Stomach smooth muscle (tissue), 2 donors: Measurements from ENCODE around the gene TMBIM1.

Experiments used
- H3K27ac ChIP-seq: one replicate; pipeline ENCODE4 v1.7.0; 2013; ENCODE audit warnings: mild to moderate bottlenecking, low read length, inconsistent platforms
- H3K27me3 ChIP-seq, 2 donors: one replicate each; pipeline ENCODE4 v1.7.0; 2013; ENCODE audit warnings: low read length in 2 of 2; ENCODE audit not compliant: insufficient read depth in 2 of 2, control insufficient read depth in 1 of 2
- H3K36me3 ChIP-seq, 2 donors: one replicate each; pipeline ENCODE4 v1.7.0; 2013; ENCODE audit warnings: low read length in 2 of 2; ENCODE audit not compliant: control insufficient read depth in 2 of 2, insufficient read depth in 2 of 2
- H3K4me1 ChIP-seq: one replicate; pipeline ENCODE4 v1.7.0; 2013; ENCODE audit warnings: low read length; ENCODE audit not compliant: control insufficient read depth, insufficient read depth
- H3K4me3 ChIP-seq, 2 donors: one replicate each; pipeline ENCODE4 v1.7.0; 2013; ENCODE audit warnings: low read length in 2 of 2
- H3K9ac ChIP-seq, 2 donors: one replicate each; pipeline ENCODE4 v1.7.0; 2013; ENCODE audit warnings: low read length in 2 of 2, mild to moderate bottlenecking in 1 of 2
- H3K9me3 ChIP-seq, 2 donors: one replicate each; pipeline ENCODE4 v1.7.0; 2013; ENCODE audit warnings: low read length in 2 of 2; ENCODE audit not compliant: control insufficient read depth in 2 of 2
- donor health status: healthy.
- donor health status: Pancreatic carcinoma.

TMBIM1 gene

DNA sequence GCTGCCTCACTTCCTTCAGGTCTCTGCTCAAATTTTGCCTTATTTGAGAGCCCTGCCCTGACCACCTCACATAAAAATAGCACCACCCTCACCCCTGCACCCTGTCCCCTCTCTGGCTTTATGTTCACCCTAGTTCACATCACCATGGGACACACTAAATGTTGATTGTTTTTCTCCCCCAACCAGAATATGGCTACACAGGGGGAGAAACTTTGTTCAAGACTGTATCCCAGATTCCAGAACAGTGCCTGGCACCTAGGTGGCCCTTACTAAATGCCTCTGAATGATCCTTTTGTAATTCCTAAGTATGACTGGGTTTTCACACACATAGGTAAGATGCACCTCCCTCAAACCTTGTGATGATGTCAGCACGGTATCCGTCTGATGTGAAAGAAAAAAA is 36.0 kb upstream of the TMBIM1 start:
- Histone ChIP-seq H3K9ac (no peak overlapping the region), H3K36me3 (no peaks in the 10 kb centered on the region), H3K27ac (no peak overlapping the region), H3K27me3 (no peaks in the 10 kb centered on the region), H3K4me3 (no peak overlapping the region), H3K9me3 (no peaks in the 10 kb centered on the region), H3K4me1 (peaks cover 10% of the 10 kb centered on the region)

- H3K4me1 ChIP-seq = peaks cover 14% of the 10 kb centered on the region
- no peak overlapping the region for H3K27ac ChIP-seq
- no peaks in the 10 kb centered on the region for H3K27me3 ChIP-seq
- H3K9ac ChIP-seq = no peak overlapping the region
- no peaks in the 10 kb centered on the region for H3K36me3 ChIP-seq
- no peak overlapping the region for H3K4me3 ChIP-seq
- no peaks in the 10 kb centered on the region for H3K9me3 ChIP-seq
These were observed 35.3 kb upstream of the TMBIM1 start for GRCh38 chr2:218327451-218328210.

GRCh38 chr2:218326315-218326714 is 34.0 kb upstream of the TMBIM1 start:
- Histone ChIP-seq H3K4me3 (no peak overlapping the region), H3K4me1 (peaks cover 20% of the 10 kb centered on the region), H3K9ac (no peak overlapping the region), H3K27me3 (no peaks in the 10 kb centered on the region), H3K27ac (no peak overlapping the region), H3K36me3 (no peaks in the 10 kb centered on the region), H3K9me3 (no peaks in the 10 kb centered on the region)

GRCh38 chr2:218325566-218326160 is 33.4 kb upstream of the TMBIM1 start:
- Histone ChIP-seq H3K4me1 (peaks cover 20% of the 10 kb centered on the region), H3K9me3 (no peaks in the 10 kb centered on the region), H3K27me3 (no peaks in the 10 kb centered on the region), H3K27ac (no peak overlapping the region), H3K4me3 (no peak overlapping the region), H3K36me3 (no peaks in the 10 kb centered on the region), H3K9ac (no peak overlapping the region)

DNA sequence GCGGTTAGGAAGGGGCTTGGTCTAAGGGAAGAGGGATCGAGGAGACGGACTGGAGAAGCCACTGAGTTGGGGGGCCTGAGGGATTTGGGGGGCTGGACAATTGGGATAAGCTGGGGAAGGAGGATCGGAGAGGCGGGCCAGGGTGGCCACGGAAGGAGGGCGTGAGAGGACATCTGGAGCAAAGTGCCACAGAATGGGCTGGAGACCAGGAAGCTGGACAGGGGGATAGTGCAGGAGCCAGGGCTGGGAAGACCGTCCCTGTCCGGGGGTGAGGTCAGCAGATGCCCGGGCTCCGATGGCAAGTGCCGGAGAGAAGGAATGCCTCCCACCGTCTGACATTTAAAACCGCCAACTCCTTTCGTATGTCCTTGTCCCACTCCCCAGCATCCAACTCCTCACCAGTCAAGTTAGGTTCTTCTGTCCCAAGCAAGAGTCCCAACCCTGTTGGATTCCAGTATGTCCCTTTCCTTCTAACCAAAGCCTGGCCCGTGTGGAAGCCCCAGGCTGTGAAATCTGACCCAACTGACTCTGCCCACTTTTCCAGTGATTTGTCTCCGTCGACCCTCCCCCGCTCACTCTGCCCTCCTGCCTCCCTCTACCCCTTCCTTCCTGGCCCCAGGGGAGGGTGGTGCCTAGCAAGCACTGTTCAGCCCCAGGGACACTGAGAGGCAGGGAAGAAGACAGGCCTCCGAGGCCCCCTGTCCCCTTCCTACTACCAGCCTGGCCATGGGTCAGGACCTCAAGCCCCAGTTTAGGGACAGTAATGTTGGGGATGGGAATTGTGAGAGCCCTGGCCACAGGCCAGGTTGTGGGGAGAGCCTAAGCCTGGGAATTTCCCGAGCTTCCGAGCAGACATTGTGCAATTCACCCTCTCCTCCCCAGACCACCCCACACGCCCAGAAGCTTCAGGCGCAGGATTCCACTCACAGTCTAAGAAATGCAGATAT is 31.5 kb upstream of the TMBIM1 start:
- peak overlapping the region; percentile 68 to 78 for H3K4me3 ChIP-seq
- H3K36me3 ChIP-seq = no peaks in the 10 kb centered on the region
- H3K4me1 ChIP-seq = peaks cover 20% of the 10 kb centered on the region
- H3K27me3 ChIP-seq = no peaks in the 10 kb centered on the region
- peak overlapping the region; percentile 36 to 66 for H3K9ac ChIP-seq
- no peaks in the 10 kb centered on the region for H3K9me3 ChIP-seq
- peak overlapping the region; percentile 6 for H3K27ac ChIP-seq

DNA sequence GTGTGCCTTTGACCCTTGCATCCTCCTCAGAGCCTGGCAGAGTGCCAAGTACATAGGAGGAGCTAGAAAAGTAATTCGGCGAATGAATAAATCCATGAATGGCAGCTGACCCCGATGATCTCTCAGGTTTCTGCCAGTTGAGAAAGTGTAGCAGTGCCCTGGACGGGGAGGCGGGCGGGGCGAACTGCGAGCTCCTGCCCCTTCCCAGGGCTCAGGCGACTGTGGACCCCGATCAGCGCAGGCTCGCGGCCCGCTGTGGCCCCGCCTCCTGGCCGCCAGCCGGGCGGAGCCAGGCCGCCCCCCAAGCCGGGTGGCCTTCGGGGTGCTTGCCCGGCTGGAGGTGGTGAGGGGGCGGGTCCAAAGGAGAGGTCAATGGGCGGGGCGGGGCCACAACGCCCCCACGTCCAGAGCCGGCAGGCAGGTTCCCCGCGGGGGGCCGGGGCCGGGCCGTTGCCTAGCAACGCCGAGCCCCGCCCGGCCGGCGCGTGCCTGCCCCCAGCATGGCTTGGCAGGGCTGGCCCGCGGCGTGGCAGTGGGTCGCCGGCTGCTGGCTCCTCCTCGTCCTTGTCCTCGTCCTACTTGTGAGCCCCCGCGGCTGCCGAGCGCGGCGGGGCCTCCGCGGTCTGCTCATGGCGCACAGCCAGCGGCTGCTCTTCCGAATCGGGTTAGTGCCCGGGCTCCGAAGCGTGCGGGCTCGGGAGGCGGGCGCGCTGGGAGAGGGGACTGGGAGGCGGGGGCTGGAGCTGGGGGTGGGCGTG is 30.6 kb upstream of the TMBIM1 start:
- Histone ChIP-seq H3K27me3 (no peaks in the 10 kb centered on the region), H3K4me3 (peak overlapping the region; percentile 68 to 78), H3K9ac (peak overlapping the region in 1 of 2 donors; percentile 66), H3K9me3 (no peaks in the 10 kb centered on the region), H3K36me3 (no peaks in the 10 kb centered on the region), H3K27ac (no peak overlapping the region), H3K4me1 (peaks cover 20% of the 10 kb centered on the region)

DNA sequence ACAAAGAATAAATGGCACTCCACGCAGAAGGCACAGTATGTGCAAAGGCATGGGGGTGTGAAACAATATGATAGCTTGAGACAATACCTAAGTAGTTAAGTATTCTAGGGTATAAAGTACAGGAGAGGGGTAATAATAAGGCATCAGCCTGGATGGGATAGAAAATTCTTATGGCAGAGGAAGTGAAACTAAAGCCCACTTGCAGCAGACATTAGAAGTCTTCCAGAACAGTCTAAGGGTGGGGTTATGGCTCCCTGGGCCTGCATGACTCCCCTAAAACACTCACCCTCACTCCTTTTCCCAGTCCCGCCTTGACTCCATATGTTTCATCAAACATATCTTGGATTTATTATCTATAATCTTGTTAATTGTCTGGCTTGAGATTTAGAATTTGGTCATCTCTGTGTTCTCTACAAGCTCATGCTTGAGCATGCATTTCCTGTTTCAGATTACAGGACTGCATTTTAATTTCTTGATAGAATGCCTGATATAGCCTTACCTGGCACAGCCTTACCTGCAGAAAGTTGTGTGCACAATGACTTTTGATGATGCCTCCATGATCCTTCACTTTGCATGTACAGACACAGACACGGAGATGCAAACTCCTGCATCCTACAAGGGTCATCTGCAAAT is 28.5 kb upstream of the TMBIM1 start:
- no peak overlapping the region for H3K4me3 ChIP-seq
- no peaks in the 10 kb centered on the region for H3K27me3 ChIP-seq
- peaks cover 20% of the 10 kb centered on the region for H3K4me1 ChIP-seq
- H3K9me3 ChIP-seq = no peaks in the 10 kb centered on the region
- no peak overlapping the region for H3K27ac ChIP-seq
- H3K9ac ChIP-seq = no peak overlapping the region
- H3K36me3 ChIP-seq = no peaks in the 10 kb centered on the region

DNA sequence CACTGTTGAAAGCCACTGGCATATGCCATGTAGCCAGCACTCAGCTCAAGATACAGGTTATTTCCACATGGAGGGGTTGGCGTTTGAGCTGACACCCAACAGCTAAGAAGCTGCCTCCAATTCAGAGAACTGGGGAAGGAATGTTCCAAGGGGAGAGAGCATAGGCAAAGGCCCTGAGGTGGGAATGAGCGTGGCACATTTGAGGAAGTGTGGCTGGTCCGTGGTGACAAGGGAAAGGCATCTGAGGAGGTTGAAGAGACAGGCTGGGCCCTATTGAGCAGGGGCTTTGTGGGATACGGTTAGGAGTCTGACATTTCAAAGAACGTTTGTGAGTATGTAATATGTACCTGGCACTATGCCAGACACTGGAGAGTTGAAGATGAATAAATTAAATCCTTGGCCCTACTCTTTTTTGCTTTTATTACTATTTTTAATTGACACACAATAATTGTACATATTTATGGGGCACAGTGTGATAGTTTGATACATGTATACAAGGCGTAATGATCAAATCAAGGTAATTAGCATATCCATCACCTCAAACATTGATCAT is 27.6 kb upstream of the TMBIM1 start:
- H3K4me1 ChIP-seq = peaks cover 20% of the 10 kb centered on the region
- no peaks in the 10 kb centered on the region for H3K9me3 ChIP-seq
- H3K9ac ChIP-seq = no peak overlapping the region
- no peak overlapping the region for H3K4me3 ChIP-seq
- H3K27me3 ChIP-seq = no peaks in the 10 kb centered on the region
- no peaks in the 10 kb centered on the region for H3K36me3 ChIP-seq
- no peak overlapping the region for H3K27ac ChIP-seq

GRCh38 chr2:218318241-218318640 is 25.9 kb upstream of the TMBIM1 start:
- H3K9me3 ChIP-seq = no peaks in the 10 kb centered on the region
- H3K4me3 ChIP-seq = no peak overlapping the region
- no peak overlapping the region for H3K27ac ChIP-seq
- H3K36me3 ChIP-seq = no peaks in the 10 kb centered on the region
- H3K27me3 ChIP-seq = no peaks in the 10 kb centered on the region
- peaks cover 11% of the 10 kb centered on the region for H3K4me1 ChIP-seq
- H3K9ac ChIP-seq = no peak overlapping the region

DNA sequence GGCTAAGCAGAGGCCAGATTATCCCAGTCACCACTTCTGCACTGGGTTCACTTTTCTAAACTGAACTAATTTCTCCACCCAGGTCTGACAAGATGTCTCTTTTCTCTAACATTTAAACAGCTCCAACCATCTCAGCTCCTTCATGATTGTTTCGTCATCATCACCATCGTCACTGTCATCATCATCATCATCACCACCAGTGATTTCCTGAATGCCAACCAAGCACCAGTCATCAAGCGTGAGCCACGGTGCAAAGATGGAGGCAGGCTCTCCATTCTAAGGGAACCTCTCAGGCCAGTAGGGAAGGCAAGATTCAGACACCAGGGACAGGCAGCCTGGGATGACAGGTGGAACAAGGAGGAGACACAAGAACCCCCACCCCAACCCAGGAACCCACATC is 25.5 kb upstream of the TMBIM1 start:
- Histone ChIP-seq H3K9ac (no peak overlapping the region), H3K36me3 (no peaks in the 10 kb centered on the region), H3K4me1 (peaks cover 9% of the 10 kb centered on the region), H3K4me3 (no peak overlapping the region), H3K27me3 (no peaks in the 10 kb centered on the region), H3K9me3 (no peaks in the 10 kb centered on the region), H3K27ac (no peak overlapping the region)
